Natural killer cell treated with Interleukin-12 subunit alpha and Interleukin-12 subunit beta and Interleukin-15 and Interleukin-18, amount 100 ng/mL, for 72 hours (primary cell): ENCODE measurements around the gene COX19. TPM values are rescaled to one million over a fixed set of nuclear protein-coding genes. Genes with fewer than 3 reads are reported as not detected.
A peak's percentile ranks its signal among the peaks of the same experiment; 100 is the strongest.
"Not testable (repeated sequence)": the region's sequence is repeated elsewhere in the genome, so short reads cannot be mapped to it uniquely, and the experiment has no call there.

Source experiments
- ATAC-seq, 2 donors: fragments of 150-1000 bp; cut with Tn5 transposase in 1 of 2; sonication (Bioruptor Pico), chemical (Tn5 transposase) in 1 of 2; 2 replicates each; pipeline ENCODE4 v1.10.0; 2021
- DNase-seq: peaks from one replicate; pipeline ENCODE4 v3.0.0; 2022; ENCODE audit warnings: low spot score
- H3K27ac Mint-ChIP-seq, 2 donors: 1 replicate in 1 of 2; 2 replicates in 1 of 2; pipeline ENCODE4 v1.8.0; 2022; ENCODE audit warnings: mixed read lengths in 2 of 2, mild to moderate bottlenecking in 1 of 2, moderate library complexity in 1 of 2
- H3K27me3 Mint-ChIP-seq, 2 donors: 1 replicate in 1 of 2; 2 replicates in 1 of 2; pipeline ENCODE4 v1.8.0; 2022; ENCODE audit warnings: mixed read lengths in 2 of 2
- H3K36me3 Mint-ChIP-seq: one replicate; pipeline ENCODE4 v1.8.0; 2022; ENCODE audit warnings: mixed read lengths
- H3K4me1 Mint-ChIP-seq, 2 donors: 1 replicate in 1 of 2; 2 replicates in 1 of 2; pipeline ENCODE4 v1.8.0; 2022; ENCODE audit warnings: low read depth in 2 of 2, mixed read lengths in 2 of 2, mild to moderate bottlenecking in 1 of 2
- H3K4me3 Mint-ChIP-seq: one replicate; pipeline ENCODE4 v1.8.0; 2022; ENCODE audit warnings: mixed read lengths
- H3K9me3 Mint-ChIP-seq: 2 replicates; pipeline ENCODE4 v1.8.0; 2022; ENCODE audit warnings: mixed read lengths
- total RNA-seq, 2 donors: library from RNA; stranded (reverse); gene quantifications; one replicate each; pipeline ENCODE4 v1.2.3, GENCODE V29; 2022

COX19 gene
- total RNA-seq, 2 donors from 2014 or later, result 17.2 to 19.9 TPM

GRCh38 chr7:969403-969802 is 5.9 kb downstream of the COX19 start:
- Mint-ChIP-seq H3K4me1 (peaks cover 25 to 28% of the 10 kb centered on the region in 2 donors), H3K27me3 (no peaks in the 10 kb centered on the region), H3K9me3 (no peaks in the 10 kb centered on the region), H3K36me3 (peaks cover 10% of the 10 kb centered on the region), H3K4me3 (no peak overlapping the region), H3K27ac (no peak overlapping the region)
- ATAC-seq, result no peak
- DNase-seq, result no peak

GRCh38 chr7:968205-969105 is 6.9 kb downstream of the COX19 start:
- H3K4me1 Mint-ChIP-seq, result peaks cover 25 to 33% of the 10 kb centered on the region in 2 donors
- ATAC-seq (no peak), DNase-seq (no peak)
- no peaks in the 10 kb centered on the region for H3K9me3 Mint-ChIP-seq
- no peaks in the 10 kb centered on the region for H3K27me3 Mint-ChIP-seq
- H3K27ac Mint-ChIP-seq, result no peak overlapping the region
- no peak overlapping the region for H3K4me3 Mint-ChIP-seq
- peaks cover 10% of the 10 kb centered on the region for H3K36me3 Mint-ChIP-seq

- no peaks in the 10 kb centered on the region for H3K27me3 Mint-ChIP-seq
- DNase-seq (no peak), ATAC-seq (no peak)
- no peak overlapping the region for H3K4me3 Mint-ChIP-seq
- peaks cover 10% of the 10 kb centered on the region for H3K36me3 Mint-ChIP-seq
- H3K9me3 Mint-ChIP-seq, result no peaks in the 10 kb centered on the region
- no peak overlapping the region for H3K27ac Mint-ChIP-seq
- H3K4me1 Mint-ChIP-seq, result peaks cover 26 to 32% of the 10 kb centered on the region in 2 donors
Measured at GRCh38 chr7:967361-968082, 7.8 kb downstream of the COX19 start.

- Mint-ChIP-seq H3K27me3 (no peaks in the 10 kb centered on the region), H3K4me3 (no peak overlapping the region), H3K27ac (peak overlapping the region; percentile 33 to 54), H3K9me3 (no peaks in the 10 kb centered on the region), H3K36me3 (peaks cover 10% of the 10 kb centered on the region), H3K4me1 (peaks cover 26 to 27% of the 10 kb centered on the region in 2 donors)
- DNase-seq (no peak), ATAC-seq (no peak)
Measured at GRCh38 chr7:966291-967069, 8.9 kb downstream of the COX19 start.

GRCh38 chr7:964401-965231 is 10.7 kb downstream of the COX19 start:
- ATAC-seq, result no peak
- no peak overlapping the region for H3K4me3 Mint-ChIP-seq
- H3K9me3 Mint-ChIP-seq, result no peaks in the 10 kb centered on the region
- peak; percentile 53 for DNase-seq
- H3K27me3 Mint-ChIP-seq, result no peaks in the 10 kb centered on the region
- H3K4me1 Mint-ChIP-seq, result peaks cover 20% of the 10 kb centered on the region in 2 donors
- peak overlapping the region in 1 of 2 donors; percentile 37 for H3K27ac Mint-ChIP-seq
- peaks cover 4% of the 10 kb centered on the region for H3K36me3 Mint-ChIP-seq

DNA sequence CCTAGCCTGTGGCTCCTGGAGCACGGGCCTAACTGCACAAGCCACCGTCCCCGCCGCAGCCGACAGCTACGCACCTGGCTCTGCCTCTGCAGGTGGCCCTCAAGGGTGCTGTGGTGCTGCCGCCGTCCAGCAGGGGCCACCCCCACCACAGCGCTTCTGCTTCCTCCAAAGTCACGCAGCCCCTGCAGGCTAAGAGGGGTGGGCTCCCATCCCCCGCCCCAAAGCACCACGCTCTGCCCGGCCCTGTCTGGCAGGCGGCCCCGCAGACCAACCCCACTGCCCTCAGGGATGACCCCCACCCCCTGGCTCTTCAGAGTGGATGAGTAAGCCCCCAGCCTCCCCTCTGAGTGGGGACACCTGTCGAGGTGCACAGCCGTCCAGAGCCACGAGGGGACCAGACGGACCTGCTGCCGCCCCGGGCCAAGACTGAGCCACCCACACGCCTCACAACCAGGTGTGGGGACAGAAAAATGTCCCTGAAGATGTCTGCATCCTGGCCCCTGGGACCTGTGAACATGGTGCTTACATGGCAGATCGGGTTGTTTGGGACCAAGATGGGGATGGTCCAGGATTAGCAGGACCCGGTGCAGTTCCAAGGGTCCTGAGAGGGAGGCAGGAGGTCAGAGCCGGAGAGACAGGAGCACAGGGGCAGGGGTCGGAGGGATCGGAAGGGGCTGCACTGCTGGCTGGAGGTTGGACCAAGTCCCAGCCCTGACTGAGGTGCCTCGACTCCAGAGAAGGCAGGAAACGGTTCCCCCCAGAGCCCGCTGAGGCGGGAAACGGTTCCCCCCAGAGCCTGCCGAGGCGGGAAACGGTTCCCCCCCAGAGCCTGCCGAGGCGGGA is 11.9 kb downstream of the COX19 start:
- ATAC-seq (peak in 1 of 2 donors; percentile 12), DNase-seq (peak; percentile 59)
- H3K27ac Mint-ChIP-seq, result no peak overlapping the region
- peaks cover 4% of the 10 kb centered on the region for H3K36me3 Mint-ChIP-seq
- peaks cover 20% of the 10 kb centered on the region in 2 donors for H3K4me1 Mint-ChIP-seq
- no peaks in the 10 kb centered on the region for H3K9me3 Mint-ChIP-seq
- H3K4me3 Mint-ChIP-seq, result peak overlapping the region; percentile 12
- H3K27me3 Mint-ChIP-seq, result no peaks in the 10 kb centered on the region

- Mint-ChIP-seq H3K27ac (no peak overlapping the region), H3K27me3 (no peaks in the 10 kb centered on the region), H3K4me3 (no peak overlapping the region), H3K36me3 (peaks cover 4% of the 10 kb centered on the region), H3K4me1 (peaks cover 20% of the 10 kb centered on the region in 2 donors), H3K9me3 (no peaks in the 10 kb centered on the region)
- DNase-seq, result no peak
- peak in 1 of 2 donors; percentile 37 for ATAC-seq
Measured at GRCh38 chr7:962401-963081, 12.8 kb downstream of the COX19 start.

- DNase-seq, result no peak
- H3K36me3 Mint-ChIP-seq, result peaks cover 4% of the 10 kb centered on the region
- H3K4me3 Mint-ChIP-seq, result no peak overlapping the region
- H3K4me1 Mint-ChIP-seq, result peaks cover 20% of the 10 kb centered on the region in 2 donors
- no peak overlapping the region for H3K27ac Mint-ChIP-seq
- no peak for ATAC-seq
- no peaks in the 10 kb centered on the region for H3K9me3 Mint-ChIP-seq
- no peaks in the 10 kb centered on the region for H3K27me3 Mint-ChIP-seq
Measured at GRCh38 chr7:961546-962400, 13.6 kb downstream of the COX19 start.

- not testable (repeated sequence) for H3K36me3 Mint-ChIP-seq
Measured at GRCh38 chr7:960972-961371, 14.4 kb downstream of the COX19 start.

DNA sequence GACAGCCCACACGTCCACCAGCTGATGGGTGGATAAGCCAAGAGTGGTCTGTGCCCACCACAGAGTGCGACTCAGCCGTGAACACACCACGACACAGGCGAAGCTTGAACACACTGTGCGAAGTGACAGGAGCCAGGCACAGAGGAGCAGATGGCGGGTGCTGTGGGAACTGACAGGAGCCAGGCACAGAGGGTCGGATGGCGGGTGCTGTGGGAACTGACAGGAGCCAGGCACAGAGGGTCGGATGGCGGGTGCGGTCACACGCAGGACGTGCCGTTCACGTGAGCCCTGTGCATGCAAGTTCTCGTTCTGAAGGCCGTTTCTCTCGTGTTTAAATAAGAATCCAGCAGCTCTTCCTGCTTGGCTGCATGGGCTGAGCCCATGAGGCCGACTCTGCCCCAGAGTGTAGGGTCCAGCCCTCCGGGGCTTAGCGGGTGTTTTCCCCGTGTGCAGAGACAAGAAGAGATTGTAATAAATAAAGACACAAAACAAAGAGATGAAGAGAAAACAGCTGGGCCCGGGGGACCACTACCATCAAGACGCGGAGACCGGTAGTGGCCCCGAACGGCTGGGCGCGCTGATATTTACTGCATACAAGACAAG is 15.0 kb downstream of the COX19 start:
- H3K9me3 Mint-ChIP-seq, result no peaks in the 10 kb centered on the region
- H3K4me3 Mint-ChIP-seq, result no peak overlapping the region
- DNase-seq (no peak), ATAC-seq (no peak)
- H3K27ac Mint-ChIP-seq, result no peak overlapping the region
- H3K4me1 Mint-ChIP-seq, result peaks cover 14 to 16% of the 10 kb centered on the region in 2 donors
- no peaks in the 10 kb centered on the region for H3K36me3 Mint-ChIP-seq
- H3K27me3 Mint-ChIP-seq, result peaks cover 0 to 2% of the 10 kb centered on the region in 2 donors

More at GRCh38 chr7:960972-961371, 14.4 kb downstream of the COX19 start:
- not testable (repeated sequence) for H3K27me3 Mint-ChIP-seq, H3K27ac Mint-ChIP-seq, DNase-seq, H3K4me3 Mint-ChIP-seq, ATAC-seq, H3K9me3 Mint-ChIP-seq
- peaks cover 14 to 16% of the 10 kb centered on the region in 2 donors for H3K4me1 Mint-ChIP-seq

- not testable (repeated sequence) for ATAC-seq, DNase-seq
Measured at GRCh38 chr7:959740-960139, 15.6 kb downstream of the COX19 start.

More at GRCh38 chr7:959740-960139, 15.6 kb downstream of the COX19 start:
- H3K4me1 Mint-ChIP-seq, result peaks cover 10 to 17% of the 10 kb centered on the region in 2 donors
- not testable (repeated sequence) for H3K27ac Mint-ChIP-seq, H3K36me3 Mint-ChIP-seq, H3K27me3 Mint-ChIP-seq, H3K4me3 Mint-ChIP-seq, H3K9me3 Mint-ChIP-seq
